SK-N-SH (cell line): ENCODE data around the gene PLEKHG5. TPM values are rescaled to one million over a fixed set of nuclear protein-coding genes. Genes with fewer than 3 reads are reported as not detected.
"Not testable (repeated sequence)": the region's sequence is repeated elsewhere in the genome, so short reads cannot be mapped to it uniquely, and the experiment has no call there.

ENCODE experiments used
- CTCF ChIA-PET: fragments of 300-600, 350-600 bp; formaldehyde crosslinking; extraction: SDS; loops from one replicate; lab custom pipeline; 2021; lab: Yijun Ruan, JAX
- POLR2A ChIA-PET: fragments of 350-600 bp; sonication (Branson Sonifier 250); formaldehyde crosslinking; extraction: SDS; loops from one replicate; lab custom pipeline; 2020; ENCODE audit warnings: antibody characterized with exemption, inconsistent platforms; lab: Yijun Ruan, JAX
- DNase-seq: peaks from one replicate; pipeline ENCODE4 v3.0.0; 2012
- H2AFZ ChIP-seq: fragments of 200-600 bp; sonication (generic); 2 replicates; pipeline ENCODE4 v1.8.1; 2016; ENCODE audit warnings: antibody characterized with exemption, mild to moderate bottlenecking, low read depth
- H3F3A ChIP-seq: fragments of 200-600 bp; sonication (generic); replicated peaks from 2 replicates; pipeline ENCODE3; 2016; ENCODE audit warnings: antibody characterized with exemption, mild to moderate bottlenecking; ENCODE audit not compliant: insufficient read depth
- H3K27ac ChIP-seq, 2 experiments: fragments of 200-500 bp in 1 of 2; fragments of 200-600 bp in 1 of 2; sonication (Bioruptor generic) in 1 of 2; sonication (generic), shearing (Covaris generic) in 1 of 2; 2 replicates each; pipeline versions ENCODE4 v1.5.1 to v1.6.1; 2014 to 2016; ENCODE audit warnings: low read depth in 2 of 2, inconsistent platforms in 1 of 2, low read length in 1 of 2, mild to moderate bottlenecking in 1 of 2, mixed read lengths in 1 of 2
- H3K27me3 ChIP-seq: fragments of 200-600 bp; sonication (generic), shearing (Covaris generic); 2 replicates; pipeline ENCODE4 v1.6.1; 2016; ENCODE audit warnings: mixed run types; ENCODE audit not compliant: insufficient read depth
- H3K36me3 ChIP-seq, 2 experiments: fragments of 200-500 bp in 1 of 2; fragments of 200-600 bp in 1 of 2; sonication (Bioruptor generic) in 1 of 2; sonication (generic) in 1 of 2; replicated peaks in 1 of 2; 2 replicates each; pipeline versions ENCODE3 to v1.5.1; 2014 to 2016; ENCODE audit warnings: low read length in 1 of 2, mild to moderate bottlenecking in 1 of 2; ENCODE audit not compliant: insufficient read depth in 2 of 2, control insufficient read depth in 1 of 2
- H3K4me1 ChIP-seq, 2 experiments: fragments of 200-500 bp in 1 of 2; fragments of 200-600 bp in 1 of 2; sonication (Bioruptor generic) in 1 of 2; sonication (generic), shearing (Covaris generic) in 1 of 2; 2 replicates each; pipeline versions ENCODE4 v1.5.1 to v1.6.1; 2014 to 2016; ENCODE audit warnings: low read depth in 1 of 2, low read length in 1 of 2, mixed run types in 1 of 2; ENCODE audit not compliant: insufficient read depth in 2 of 2, control insufficient read depth in 1 of 2
- H3K4me2 ChIP-seq: fragments of 200-600 bp; sonication (generic), shearing (Covaris generic); 2 replicates; pipeline ENCODE4 v1.6.1; 2017; ENCODE audit warnings: mixed run types
- H3K4me3 ChIP-seq, 2 experiments: fragments of 200-500 bp in 1 of 2; fragments of 200-600 bp in 1 of 2; sonication (Bioruptor generic) in 1 of 2; sonication (generic), shearing (Covaris generic) in 1 of 2; 2 replicates each; pipeline versions ENCODE4 v1.5.1 to v1.8.1; 2014 to 2016; ENCODE audit warnings: low read depth in 2 of 2, inconsistent platforms in 1 of 2, low read length in 1 of 2, mild to moderate bottlenecking in 1 of 2, mixed read lengths in 1 of 2, moderate library complexity in 1 of 2
- H3K79me2 ChIP-seq: fragments of 200-600 bp; sonication (generic); 2 replicates; pipeline ENCODE4 v1.8.1; 2017; ENCODE audit warnings: mild to moderate bottlenecking; ENCODE audit not compliant: insufficient read depth
- H3K9ac ChIP-seq: fragments of 200-600 bp; sonication (generic); 2 replicates; pipeline ENCODE4 v1.6.1; 2017; ENCODE audit warnings: mixed run types
- H3K9me2 ChIP-seq: fragments of 200-600 bp; sonication (generic); 2 replicates; pipeline ENCODE4 v1.6.1; 2017; ENCODE audit warnings: mixed run types
- H3K9me3 ChIP-seq: fragments of 200-600 bp; sonication (generic); 2 replicates; pipeline ENCODE4 v1.6.1; 2017; ENCODE audit warnings: mixed run types, mild to moderate bottlenecking, moderate library complexity
- H4K20me1 ChIP-seq: fragments of 200-600 bp; sonication (generic); 2 replicates; pipeline ENCODE4 v1.6.1; 2017; ENCODE audit warnings: mild to moderate bottlenecking, mixed run types; ENCODE audit not compliant: insufficient read depth
- EP300 ChIP-seq, 2 experiments: IDR thresholded peaks; 2 replicates each; pipeline versions ENCODE4 v1.4.0 to v1.6.1; 2012; ENCODE audit warnings: borderline replicate concordance in 1 of 2, low read depth in 1 of 2, low read length in 1 of 2
- FOSL2 ChIP-seq: IDR thresholded peaks from 2 replicates; pipeline ENCODE4 v1.4.0; 2012; ENCODE audit warnings: low read depth, mild to moderate bottlenecking, moderate library complexity, borderline replicate concordance
- FOXM1 ChIP-seq: IDR thresholded peaks from 2 replicates; pipeline ENCODE4 v1.4.0; 2012; ENCODE audit warnings: low read depth, mild to moderate bottlenecking
- GABPA ChIP-seq: IDR thresholded peaks from 2 replicates; pipeline ENCODE4 v1.4.0; 2012; ENCODE audit warnings: low read depth, mild to moderate bottlenecking
- GATA2 ChIP-seq: sonication (generic); formaldehyde crosslinking; IDR thresholded peaks from 2 replicates; pipeline ENCODE4 v1.5.0; 2020; ENCODE audit warnings: mild to moderate bottlenecking, missing genetic modification reagents
- MEF2A ChIP-seq: IDR thresholded peaks from 2 replicates; pipeline ENCODE4 v1.4.0; 2012; ENCODE audit warnings: low read depth, borderline replicate concordance
- MXI1 ChIP-seq: IDR thresholded peaks from 2 replicates; pipeline ENCODE4 v1.6.1; 2012; ENCODE audit warnings: mild to moderate bottlenecking, low read depth, low read length, improper control_type of control experiment
- NFIC ChIP-seq: IDR thresholded peaks from 2 replicates; pipeline ENCODE4 v1.4.0; 2012; ENCODE audit warnings: borderline replicate concordance
- NRF1 ChIP-seq: IDR thresholded peaks from 2 replicates; pipeline ENCODE4 v1.6.1; 2012; ENCODE audit warnings: low read depth, mild to moderate bottlenecking, low read length
- RAD21 ChIP-seq: IDR thresholded peaks from 2 replicates; pipeline ENCODE4 v1.6.1; 2012; ENCODE audit warnings: mild to moderate bottlenecking, low read length
- RCOR1 ChIP-seq: fragments of 150-350 bp; IDR thresholded peaks from 2 replicates; pipeline ENCODE4 v1.6.1; 2017; ENCODE audit warnings: antibody characterized with exemption, low read length
- RFX5 ChIP-seq: IDR thresholded peaks from 2 replicates; pipeline ENCODE4 v1.6.1; 2012; ENCODE audit warnings: mild to moderate bottlenecking, improper control_type of control experiment, low read length
- SIN3A ChIP-seq: IDR thresholded peaks from 2 replicates; pipeline ENCODE4 v1.6.1; 2012; ENCODE audit warnings: low read depth, mild to moderate bottlenecking, low read length, moderate library complexity, borderline replicate concordance
- SMC3 ChIP-seq: IDR thresholded peaks from 2 replicates; pipeline ENCODE4 v1.6.1; 2012; ENCODE audit warnings: low read depth, low read length, improper control_type of control experiment
- TCF12 ChIP-seq: IDR thresholded peaks from 2 replicates; pipeline ENCODE4 v1.4.0; 2012
- YY1 ChIP-seq: IDR thresholded peaks from 2 replicates; pipeline ENCODE4 v1.4.0; 2012; ENCODE audit warnings: low read depth, mild to moderate bottlenecking
- WGBS: methylation state at CpG from one replicate; pipeline ENCODE4 v1.1.6; 2017; ENCODE audit warnings: low lambda C conversion rate; 5-methylcytosine and 5-hydroxymethylcytosine counted together
- polyA plus RNA-seq, 3 experiments: library from polyadenylated mRNA; depleted of rRNA; stranded (reverse); fragments of >200 nt; gene quantifications; 2 replicates each; pipeline ENCODE4 v1.2.3, GENCODE V29; 2012
- TF ChIP-seq, protein P1 (sequence below): fragments of 150-350 bp; IDR thresholded peaks from 2 replicates; pipeline ENCODE4 v1.6.1; 2017; ENCODE audit warnings: antibody characterized with exemption, low read length, low read depth, borderline replicate concordance
- TF ChIP-seq, protein P2 (sequence below): IDR thresholded peaks from 2 replicates; pipeline ENCODE4 v1.4.0; 2012; ENCODE audit warnings: low read depth, borderline replicate concordance
- TF ChIP-seq, protein P3 (sequence below): IDR thresholded peaks from 2 replicates; pipeline ENCODE4 v1.6.1; 2012; ENCODE audit warnings: mild to moderate bottlenecking, low read depth, low read length, moderate library complexity

Gene PLEKHG5
- polyA plus RNA-seq, 1 of the 3 experiments (the other 2 are of a cell fraction), result 14.9 TPM

DNA sequence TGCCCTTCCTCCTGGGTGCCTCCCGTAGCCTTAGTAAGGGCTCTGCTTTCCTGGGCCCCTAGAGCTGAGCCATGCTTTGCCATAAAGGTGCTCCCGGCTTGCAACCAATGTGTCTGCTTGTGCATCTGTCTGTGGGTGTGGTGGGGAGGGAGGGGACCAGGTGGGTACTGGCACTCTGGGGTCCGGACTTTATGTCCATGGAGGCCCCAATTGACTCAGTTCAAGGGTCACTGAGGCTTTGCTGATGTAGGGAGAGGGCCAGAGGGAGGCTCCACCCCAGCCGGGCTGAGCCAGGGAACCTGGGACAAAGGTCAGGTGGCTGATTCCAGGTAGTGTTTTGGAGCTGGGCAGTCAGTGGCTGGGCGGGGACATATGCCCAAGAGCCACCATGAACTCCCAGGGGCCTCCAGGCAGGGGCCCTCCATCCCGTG lies 40.5 kb downstream of the PLEKHG5 start:
- no peak overlapping the region for H3K4me3 ChIP-seq
- no peaks in the 10 kb centered on the region for H4K20me1 ChIP-seq
- no peak for DNase-seq
- no peak overlapping the region for H2AFZ ChIP-seq
- H3K27me3 ChIP-seq, result peaks cover 44% of the 10 kb centered on the region
- H3K36me3 ChIP-seq, result no peaks in the 10 kb centered on the region
- WGBS, result 25% methylated on average over 1 of the region's 6 CpGs
- no peaks in the 10 kb centered on the region for H3F3A ChIP-seq
- TF ChIP-seq, protein P1, sequence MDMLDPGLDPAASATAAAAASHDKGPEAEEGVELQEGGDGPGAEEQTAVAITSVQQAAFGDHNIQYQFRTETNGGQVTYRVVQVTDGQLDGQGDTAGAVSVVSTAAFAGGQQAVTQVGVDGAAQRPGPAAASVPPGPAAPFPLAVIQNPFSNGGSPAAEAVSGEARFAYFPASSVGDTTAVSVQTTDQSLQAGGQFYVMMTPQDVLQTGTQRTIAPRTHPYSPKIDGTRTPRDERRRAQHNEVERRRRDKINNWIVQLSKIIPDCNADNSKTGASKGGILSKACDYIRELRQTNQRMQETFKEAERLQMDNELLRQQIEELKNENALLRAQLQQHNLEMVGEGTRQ, result no peak
- TF ChIP-seq TCF12, result no peak
- TF ChIP-seq RFX5, result no peak
- no peak for TF ChIP-seq NRF1
- TF ChIP-seq GATA2 (CRISPR knock-in tag), result no peak
- TF ChIP-seq NFIC, result no peak
- no peak overlapping the region for H3K9ac ChIP-seq
- no peaks in the 10 kb centered on the region; a peak in 1 of 4 replicates for H3K4me1 ChIP-seq
- no peak overlapping the region for H3K4me2 ChIP-seq
- no peak overlapping the region for H3K27ac ChIP-seq
- ChIA-PET CTCF (interaction anchor here (0.7 to 6.8 kb wide), 11 partner anchors 12 to 204 kb away, joined by 3 to 70 read pairs (median 6); no protein-coding TSS in a partner anchor), POLR2A (no interaction called here)
- H3K9me3 ChIP-seq, result no peaks in the 10 kb centered on the region
- H3K79me2 ChIP-seq, result no peaks in the 10 kb centered on the region
- no peaks in the 10 kb centered on the region for H3K9me2 ChIP-seq

DNA sequence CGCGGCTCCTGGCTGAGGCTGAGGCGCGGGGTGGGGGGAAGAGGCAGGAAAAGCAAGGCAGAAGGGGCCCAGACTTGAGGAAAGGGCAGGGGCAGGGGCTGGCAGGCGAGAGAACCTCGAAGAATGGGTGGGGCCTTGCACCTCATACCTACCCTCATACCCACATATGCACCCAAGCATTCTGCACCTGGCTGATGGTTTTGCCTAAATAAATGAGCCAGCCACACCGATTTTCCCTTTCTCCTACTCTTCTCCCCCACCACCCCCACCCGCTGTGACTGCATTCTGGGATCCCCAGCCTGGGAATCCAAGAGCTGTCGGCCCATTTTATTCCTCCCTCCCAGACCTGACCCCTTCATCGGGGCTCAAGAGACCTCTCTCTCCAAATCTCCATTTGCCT lies 41.0 kb downstream of the PLEKHG5 start:
- WGBS, result 54% methylated on average over 8 of the region's 10 CpGs
- H3K9ac ChIP-seq, H3K4me2 ChIP-seq, H3K4me3 ChIP-seq, H3K79me2 ChIP-seq, H3K9me3 ChIP-seq, H3K27ac ChIP-seq, DNase-seq, H3F3A ChIP-seq, H3K9me2 ChIP-seq, H4K20me1 ChIP-seq, H2AFZ ChIP-seq, H3K36me3 ChIP-seq, H3K4me1 ChIP-seq, POLR2A ChIA-PET: not testable (repeated sequence)
- peaks cover 44% of the 10 kb centered on the region for H3K27me3 ChIP-seq
- CTCF ChIA-PET, result interaction anchor here (0.7 to 6.8 kb wide), 11 partner anchors 11 to 204 kb away, joined by 3 to 70 read pairs (median 4); no protein-coding TSS in a partner anchor

DNA sequence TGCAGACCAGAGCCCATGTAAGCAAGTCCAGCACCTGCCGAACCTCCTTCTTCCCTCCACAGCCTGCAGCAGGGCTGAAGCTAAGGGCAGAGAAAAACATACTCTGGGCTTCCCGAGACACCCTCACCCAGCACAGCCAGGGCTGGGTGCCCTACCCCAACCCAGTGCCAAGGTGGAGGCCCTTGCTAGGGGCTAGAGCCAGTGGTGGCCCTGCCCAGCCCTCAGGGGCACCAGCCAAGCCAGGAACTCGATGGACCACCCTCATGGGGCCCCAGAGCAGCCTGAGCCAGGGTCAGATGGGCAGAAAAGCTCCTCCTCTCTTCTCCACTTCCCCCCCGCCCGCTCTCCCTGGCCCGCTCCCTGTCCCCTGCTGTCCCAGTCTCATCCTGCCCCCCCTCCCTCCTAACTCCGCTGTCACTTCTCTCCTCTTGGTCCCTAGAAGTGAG lies 41.4 kb downstream of the PLEKHG5 start:
- Histone ChIP-seq H3K9me2 (no peaks in the 10 kb centered on the region), H3K27ac (no peak overlapping the region), H3K4me1 (no peaks in the 10 kb centered on the region; a peak in 1 of 4 replicates), H3K36me3 (no peaks in the 10 kb centered on the region), H3K79me2 (no peaks in the 10 kb centered on the region), H3F3A (no peaks in the 10 kb centered on the region), H3K9me3 (no peaks in the 10 kb centered on the region), H2AFZ (no peak overlapping the region), H3K4me3 (no peak overlapping the region), H3K9ac (no peak overlapping the region), H3K4me2 (no peak overlapping the region), H4K20me1 (no peaks in the 10 kb centered on the region), H3K27me3 (peaks cover 44% of the 10 kb centered on the region)
- CTCF ChIA-PET, result interaction anchor here (0.9 to 6.8 kb wide), 9 partner anchors 11 to 203 kb away, joined by 3 to 70 read pairs (median 4); no protein-coding TSS in a partner anchor
- WGBS, result 59% methylated on average over 6 of the region's 7 CpGs
- DNase-seq, result no peak
- POLR2A ChIA-PET, result no interaction called here
- TF ChIP-seq, protein P2, sequence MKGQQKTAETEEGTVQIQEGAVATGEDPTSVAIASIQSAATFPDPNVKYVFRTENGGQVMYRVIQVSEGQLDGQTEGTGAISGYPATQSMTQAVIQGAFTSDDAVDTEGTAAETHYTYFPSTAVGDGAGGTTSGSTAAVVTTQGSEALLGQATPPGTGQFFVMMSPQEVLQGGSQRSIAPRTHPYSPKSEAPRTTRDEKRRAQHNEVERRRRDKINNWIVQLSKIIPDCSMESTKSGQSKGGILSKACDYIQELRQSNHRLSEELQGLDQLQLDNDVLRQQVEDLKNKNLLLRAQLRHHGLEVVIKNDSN, result no peak
- TF ChIP-seq EP300 (IDR thresholded peaks at IDR 0.05; ENCODE audit: borderline replicate concordance in 1 of 2, low read depth in 1 of 2, low read length in 1 of 2) (no peak), NRF1 (no peak), FOXM1 (no peak), FOSL2 (no peak), RFX5 (no peak), SIN3A (no peak), MEF2A (no peak), MXI1 (no peak), RAD21 (no peak), YY1 (no peak), SMC3 (no peak), RCOR1 (no peak), GABPA (no peak)
- TF ChIP-seq, protein P3, sequence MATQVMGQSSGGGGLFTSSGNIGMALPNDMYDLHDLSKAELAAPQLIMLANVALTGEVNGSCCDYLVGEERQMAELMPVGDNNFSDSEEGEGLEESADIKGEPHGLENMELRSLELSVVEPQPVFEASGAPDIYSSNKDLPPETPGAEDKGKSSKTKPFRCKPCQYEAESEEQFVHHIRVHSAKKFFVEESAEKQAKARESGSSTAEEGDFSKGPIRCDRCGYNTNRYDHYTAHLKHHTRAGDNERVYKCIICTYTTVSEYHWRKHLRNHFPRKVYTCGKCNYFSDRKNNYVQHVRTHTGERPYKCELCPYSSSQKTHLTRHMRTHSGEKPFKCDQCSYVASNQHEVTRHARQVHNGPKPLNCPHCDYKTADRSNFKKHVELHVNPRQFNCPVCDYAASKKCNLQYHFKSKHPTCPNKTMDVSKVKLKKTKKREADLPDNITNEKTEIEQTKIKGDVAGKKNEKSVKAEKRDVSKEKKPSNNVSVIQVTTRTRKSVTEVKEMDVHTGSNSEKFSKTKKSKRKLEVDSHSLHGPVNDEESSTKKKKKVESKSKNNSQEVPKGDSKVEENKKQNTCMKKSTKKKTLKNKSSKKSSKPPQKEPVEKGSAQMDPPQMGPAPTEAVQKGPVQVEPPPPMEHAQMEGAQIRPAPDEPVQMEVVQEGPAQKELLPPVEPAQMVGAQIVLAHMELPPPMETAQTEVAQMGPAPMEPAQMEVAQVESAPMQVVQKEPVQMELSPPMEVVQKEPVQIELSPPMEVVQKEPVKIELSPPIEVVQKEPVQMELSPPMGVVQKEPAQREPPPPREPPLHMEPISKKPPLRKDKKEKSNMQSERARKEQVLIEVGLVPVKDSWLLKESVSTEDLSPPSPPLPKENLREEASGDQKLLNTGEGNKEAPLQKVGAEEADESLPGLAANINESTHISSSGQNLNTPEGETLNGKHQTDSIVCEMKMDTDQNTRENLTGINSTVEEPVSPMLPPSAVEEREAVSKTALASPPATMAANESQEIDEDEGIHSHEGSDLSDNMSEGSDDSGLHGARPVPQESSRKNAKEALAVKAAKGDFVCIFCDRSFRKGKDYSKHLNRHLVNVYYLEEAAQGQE, result no peak
